GM19452 (cell line): ENCODE data around the gene PDE4A.
"Not testable (repeated sequence)": the region's sequence is repeated elsewhere in the genome, so short reads cannot be mapped to it uniquely, and the experiment has no call there.

Source experiments
- ATAC-seq: cut with Tn5 transposase; IDR thresholded peaks from one replicate; pipeline ENCODE4 v1.9.1; 2021; ENCODE audit not compliant: unreplicated experiment

The PDE4A gene

DNA sequence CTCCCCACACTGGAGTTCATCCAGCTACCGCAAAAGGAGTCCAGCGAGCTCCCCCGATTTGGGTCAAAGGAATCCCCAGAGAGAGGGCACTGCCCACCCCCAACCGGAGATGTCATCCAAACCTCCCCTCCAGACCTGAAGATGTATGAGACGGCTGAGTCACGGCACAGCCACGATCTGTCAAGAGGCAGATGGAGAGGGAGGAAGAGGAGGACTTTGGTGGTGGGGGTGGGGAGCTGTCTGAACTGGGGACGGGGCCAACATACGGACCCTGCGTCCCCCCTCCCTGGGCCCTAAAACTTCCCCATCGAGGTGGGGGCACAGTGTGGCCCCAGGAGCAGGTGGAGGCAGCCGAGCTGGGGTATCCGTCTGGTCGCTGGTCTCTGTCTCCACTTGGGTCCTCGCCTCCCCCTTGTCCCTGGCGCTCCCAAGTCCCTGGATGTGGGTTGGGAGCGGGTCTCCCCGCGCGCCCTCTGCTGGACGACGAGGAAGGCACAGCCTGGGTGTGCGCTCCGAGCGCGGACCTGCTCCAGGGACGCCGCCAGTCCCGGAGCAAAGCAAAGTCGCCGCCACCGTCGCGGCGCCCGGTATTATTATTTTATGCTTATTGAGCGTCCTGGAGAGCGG lies 3.8 kb downstream of the PDE4A start:
- no peak for ATAC-seq

GRCh38 chr19:10427169-10427568 lies 6.8 kb downstream of the PDE4A start:
- no peak for ATAC-seq

GRCh38 chr19:10428996-10429381 lies 8.7 kb downstream of the PDE4A start:
- no peak for ATAC-seq

DNA sequence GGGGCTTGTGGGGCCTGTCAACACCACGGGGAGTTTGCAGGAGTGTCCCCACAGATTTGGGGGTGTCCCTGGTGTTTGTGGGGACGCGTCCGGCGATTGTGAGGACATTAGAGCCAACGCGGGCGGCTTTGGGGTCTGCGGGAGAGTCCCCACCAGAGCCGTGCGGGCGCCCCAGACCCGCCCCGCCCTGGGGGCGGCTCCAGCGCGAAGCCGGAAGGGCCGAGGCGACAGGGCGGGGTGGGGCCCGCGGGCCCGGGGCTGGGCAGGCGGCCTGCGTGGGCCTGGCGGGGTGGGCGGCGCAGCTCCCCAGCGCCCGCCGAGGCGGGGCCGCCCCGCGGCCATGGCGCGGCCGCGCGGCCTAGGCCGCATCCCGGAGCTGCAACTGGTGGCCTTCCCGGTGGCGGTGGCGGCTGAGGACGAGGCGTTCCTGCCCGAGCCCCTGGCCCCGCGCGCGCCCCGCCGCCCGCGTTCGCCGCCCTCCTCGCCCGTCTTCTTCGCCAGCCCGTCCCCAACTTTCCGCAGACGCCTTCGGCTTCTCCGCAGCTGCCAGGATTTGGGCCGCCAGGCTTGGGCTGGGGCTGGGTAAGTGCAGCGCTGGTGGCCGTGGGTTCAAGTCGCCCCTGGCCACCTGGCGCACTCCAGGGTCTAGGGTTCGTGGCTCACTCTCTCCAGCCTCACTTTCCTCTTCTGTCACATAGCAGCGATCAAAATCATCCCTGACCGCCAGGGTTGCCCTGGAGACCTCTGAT lies 10.3 kb downstream of the PDE4A start:
- no peak for ATAC-seq

- no peak for ATAC-seq
Observed at GRCh38 chr19:10431254-10431942, 11.1 kb downstream of the PDE4A start.

DNA sequence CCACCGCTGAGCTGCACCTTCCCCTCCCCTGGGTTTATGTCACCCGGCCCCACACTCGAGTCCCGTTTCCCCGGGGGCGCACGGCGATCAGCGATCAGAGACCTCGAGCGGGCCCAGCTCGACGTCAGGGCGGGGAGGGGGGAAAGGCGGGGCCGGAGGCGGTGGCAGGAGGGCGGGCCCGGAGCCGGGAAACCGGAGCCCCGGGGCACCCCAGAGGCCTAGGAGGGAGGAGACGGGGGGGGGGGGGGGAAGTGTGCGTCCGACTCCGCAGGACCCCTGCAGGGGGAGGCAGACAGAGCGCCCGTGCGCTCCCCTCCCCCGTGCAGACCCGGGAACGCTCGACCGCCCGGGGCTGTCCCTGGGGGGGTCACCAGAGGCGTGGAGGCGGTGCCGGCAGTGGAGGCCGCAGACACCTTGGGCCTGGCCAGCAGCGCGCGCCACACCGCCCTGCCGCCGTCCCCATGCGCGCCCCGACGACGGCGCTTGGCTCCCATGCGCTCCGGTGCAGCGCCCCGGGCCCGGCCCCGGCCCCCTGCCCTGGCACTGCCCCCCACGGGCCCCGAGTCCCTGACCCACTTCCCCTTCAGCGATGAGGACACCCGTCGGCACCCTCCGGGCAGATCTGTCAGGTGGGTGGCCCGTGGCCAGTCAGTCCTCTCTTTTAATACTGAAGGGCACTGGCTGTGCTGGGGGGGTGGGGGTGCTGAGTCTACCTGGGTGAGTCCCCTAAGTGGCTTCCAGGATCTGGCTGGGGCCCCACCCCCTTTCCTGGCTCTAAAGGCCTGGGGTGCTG lies 11.8 kb downstream of the PDE4A start:
- no peak for ATAC-seq

DNA sequence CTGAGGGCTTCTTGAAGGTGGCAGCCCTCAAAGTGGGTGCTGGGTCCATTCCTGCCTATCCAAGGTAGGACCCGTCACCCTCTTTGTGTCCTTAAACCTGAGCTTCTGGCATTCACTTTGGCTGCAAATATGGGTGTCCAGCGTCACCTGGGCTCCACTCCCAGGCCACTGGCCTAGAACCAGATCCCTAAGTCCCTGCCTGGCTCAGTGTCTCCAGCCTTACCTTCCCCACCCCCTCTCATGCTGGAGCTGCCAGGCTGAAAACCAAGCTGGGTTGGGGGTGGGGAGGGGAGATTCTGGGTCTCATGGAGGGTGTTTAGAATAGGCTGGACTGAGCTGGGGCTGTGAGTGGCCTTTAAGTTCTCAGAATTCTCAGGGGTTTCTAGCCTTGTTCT lies 12.4 kb downstream of the PDE4A start:
- no peak for ATAC-seq

DNA sequence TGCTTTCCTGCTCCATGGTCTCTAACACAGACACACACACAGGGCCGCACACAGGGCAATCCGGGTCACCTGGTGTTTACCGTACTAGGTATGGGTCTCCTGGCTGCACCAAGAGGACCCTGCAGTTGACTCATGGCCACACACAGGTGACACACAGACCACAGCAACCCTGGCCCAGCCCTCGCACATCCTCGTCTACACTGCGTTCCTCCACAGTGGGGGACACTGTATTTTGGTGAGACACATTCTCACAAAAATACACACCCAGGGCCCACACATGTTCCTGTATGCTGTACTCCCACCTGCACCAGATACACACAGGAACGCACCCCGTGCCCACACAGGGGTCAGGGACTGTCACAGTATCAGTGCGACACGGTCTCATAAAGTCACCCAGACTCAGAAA lies 12.8 kb downstream of the PDE4A start:
- no peak for ATAC-seq

- no peak for ATAC-seq
Observed at GRCh38 chr19:10439588-10439987, 19.2 kb downstream of the PDE4A start.

DNA sequence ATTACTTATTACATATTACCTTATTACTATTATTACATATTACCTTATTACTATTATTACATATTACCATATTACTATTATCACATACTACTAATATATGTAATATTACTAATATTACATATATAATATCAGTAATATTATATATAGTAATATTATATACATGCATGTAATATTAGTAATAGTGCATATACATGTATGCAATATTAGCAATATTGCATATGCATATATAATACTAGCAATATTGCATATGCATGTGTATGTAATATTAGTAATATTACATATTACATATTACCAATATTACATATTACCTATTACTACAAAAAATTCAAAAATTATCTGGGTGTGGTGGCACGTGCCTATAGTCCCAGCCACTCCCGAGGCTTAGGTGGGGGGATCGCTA lies 22.4 kb downstream of the PDE4A start:
- no peak for ATAC-seq

DNA sequence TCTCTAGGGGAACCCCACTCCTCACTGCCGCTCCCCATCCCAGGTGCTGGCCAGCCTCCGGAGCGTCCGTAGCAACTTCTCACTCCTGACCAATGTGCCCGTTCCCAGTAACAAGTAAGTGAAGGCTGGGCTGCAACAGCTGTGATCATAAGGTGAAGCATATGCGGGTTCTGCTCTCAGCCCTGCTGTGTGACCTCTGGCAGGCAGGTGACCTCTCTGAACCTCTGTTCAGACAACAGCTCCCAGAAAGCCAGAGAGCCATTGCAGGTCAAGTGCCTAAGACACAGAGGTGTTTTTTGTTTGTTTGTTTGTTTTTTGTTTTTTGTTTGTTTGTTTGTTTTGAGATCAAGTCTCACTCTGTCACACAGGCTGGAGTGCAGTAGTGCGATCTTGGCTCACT lies 28.7 kb downstream of the PDE4A start:
- ATAC-seq: no peak

- ATAC-seq: no peak
Observed at GRCh38 chr19:10450191-10450852, 30.0 kb downstream of the PDE4A start.

- ATAC-seq: no peak
Observed at GRCh38 chr19:10450853-10451609, 30.7 kb downstream of the PDE4A start.

GRCh38 chr19:10452726-10453618 lies 32.6 kb downstream of the PDE4A start:
- no peak for ATAC-seq

- no peak for ATAC-seq
Observed at GRCh38 chr19:10453852-10454251, 33.5 kb downstream of the PDE4A start.

GRCh38 chr19:10454267-10454666 lies 33.9 kb downstream of the PDE4A start:
- ATAC-seq: no peak

GRCh38 chr19:10458733-10459132 lies 38.4 kb downstream of the PDE4A start:
- not testable (repeated sequence) for ATAC-seq

DNA sequence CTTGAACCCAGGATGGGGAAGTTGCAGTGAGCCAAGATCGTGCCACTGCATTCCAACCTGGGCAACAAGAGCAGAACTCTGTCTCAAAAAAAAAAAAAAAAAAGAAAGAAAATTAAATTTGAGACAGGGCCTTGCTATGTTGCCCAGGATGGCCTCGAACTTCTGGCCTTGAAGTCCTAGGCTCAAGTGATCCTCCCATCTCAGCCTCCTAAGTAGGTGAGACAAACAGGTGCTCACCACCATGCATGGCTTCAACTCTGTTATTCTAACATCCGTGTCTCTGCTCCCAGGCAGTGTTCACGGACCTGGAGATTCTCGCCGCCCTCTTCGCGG lies 40.3 kb downstream of the PDE4A start:
- peak; percentile 14 for ATAC-seq
